ES-I3 (cell line): ENCODE data around the gene AIRE.

Source experiments
- H3K36me3 ChIP-seq: 2 replicates; pipeline ENCODE4 v1.6.1; 2013; ENCODE audit warnings: mild to moderate bottlenecking, low read length, control low read depth, moderate library complexity; ENCODE audit not compliant: insufficient read depth
- H3K4me1 ChIP-seq: 2 replicates; pipeline ENCODE4 v1.6.1; 2013; ENCODE audit warnings: mild to moderate bottlenecking, control low read depth, low read length; ENCODE audit not compliant: insufficient read depth
- H3K9ac ChIP-seq: 2 replicates; pipeline ENCODE4 v1.6.1; 2013; ENCODE audit warnings: low read depth, mild to moderate bottlenecking, low read length, moderate library complexity
- H3K9me3 ChIP-seq: 2 replicates; pipeline ENCODE4 v1.6.1; 2013; ENCODE audit warnings: mild to moderate bottlenecking, low read length, moderate library complexity; ENCODE audit not compliant: control insufficient read depth, insufficient read depth

The AIRE gene

GRCh38 chr21:44314128-44314527, 28.5 kb downstream of the AIRE start:
- no peak overlapping the region for H3K9ac ChIP-seq
- 0 out of 2 replicates have a peak, but pooled peaks cover 6% of the 10 kb centered on the region for H3K36me3 ChIP-seq
- no peaks in the 10 kb centered on the region for H3K9me3 ChIP-seq
- H3K4me1 ChIP-seq = no peaks in the 10 kb centered on the region

- Histone ChIP-seq H3K4me1 (no peaks in the 10 kb centered on the region), H3K9me3 (no peaks in the 10 kb centered on the region), H3K36me3 (0 out of 2 replicates have a peak, but pooled peaks cover 6% of the 10 kb centered on the region), H3K9ac (no peak overlapping the region)
Observed at GRCh38 chr21:44314561-44314960, 28.9 kb downstream of the AIRE start.

- no peaks in the 10 kb centered on the region for H3K9me3 ChIP-seq
- no peaks in the 10 kb centered on the region for H3K4me1 ChIP-seq
- H3K36me3 ChIP-seq = 0 out of 2 replicates have a peak, but pooled peaks cover 6% of the 10 kb centered on the region
- H3K9ac ChIP-seq = no peak overlapping the region
Observed at GRCh38 chr21:44315691-44316203, 30.1 kb downstream of the AIRE start.

- Histone ChIP-seq H3K9me3 (no peaks in the 10 kb centered on the region), H3K36me3 (0 out of 2 replicates have a peak, but pooled peaks cover 6% of the 10 kb centered on the region), H3K4me1 (no peaks in the 10 kb centered on the region), H3K9ac (no peak overlapping the region)
Observed at GRCh38 chr21:44316277-44316900, 30.7 kb downstream of the AIRE start.

- Histone ChIP-seq H3K4me1 (no peaks in the 10 kb centered on the region), H3K36me3 (no peaks in the 10 kb centered on the region)
Observed at GRCh38 chr21:44317241-44317782, 31.6 kb downstream of the AIRE start.

GRCh38 chr21:44317871-44318270, 32.2 kb downstream of the AIRE start:
- Histone ChIP-seq H3K9me3 (no peaks in the 10 kb centered on the region), H3K4me1 (no peaks in the 10 kb centered on the region), H3K36me3 (no peaks in the 10 kb centered on the region), H3K9ac (no peak overlapping the region)

More at GRCh38 chr21:44317241-44317782, 31.6 kb downstream of the AIRE start:
- Histone ChIP-seq H3K9me3 (no peaks in the 10 kb centered on the region), H3K9ac (no peak overlapping the region)

GRCh38 chr21:44318489-44319285, 33.0 kb downstream of the AIRE start:
- Histone ChIP-seq H3K36me3 (no peaks in the 10 kb centered on the region), H3K9me3 (no peaks in the 10 kb centered on the region), H3K9ac (no peak overlapping the region), H3K4me1 (no peaks in the 10 kb centered on the region)

GRCh38 chr21:44319407-44320065, 33.9 kb downstream of the AIRE start:
- Histone ChIP-seq H3K4me1 (no peaks in the 10 kb centered on the region), H3K9me3 (no peaks in the 10 kb centered on the region), H3K36me3 (peaks cover 4% of the 10 kb centered on the region; the same call in 1 of the 2 replicates), H3K9ac (no peak overlapping the region)

- H3K36me3 ChIP-seq = peaks cover 4% of the 10 kb centered on the region; the same call in 1 of the 2 replicates
- H3K9me3 ChIP-seq = no peaks in the 10 kb centered on the region
- no peak overlapping the region for H3K9ac ChIP-seq
- no peaks in the 10 kb centered on the region for H3K4me1 ChIP-seq
Observed at GRCh38 chr21:44320847-44321246, 35.2 kb downstream of the AIRE start.

- no peak overlapping the region for H3K9ac ChIP-seq
- H3K4me1 ChIP-seq = no peaks in the 10 kb centered on the region
- H3K9me3 ChIP-seq = no peaks in the 10 kb centered on the region
- H3K36me3 ChIP-seq = peaks cover 4% of the 10 kb centered on the region; the same call in 1 of the 2 replicates
Observed at GRCh38 chr21:44321846-44322450, 36.3 kb downstream of the AIRE start.

GRCh38 chr21:44322621-44323325, 37.1 kb downstream of the AIRE start:
- no peaks in the 10 kb centered on the region for H3K4me1 ChIP-seq
- peaks cover 4% of the 10 kb centered on the region; the same call in 1 of the 2 replicates for H3K36me3 ChIP-seq
- no peak overlapping the region for H3K9ac ChIP-seq
- no peaks in the 10 kb centered on the region for H3K9me3 ChIP-seq

- H3K9ac ChIP-seq = no peak overlapping the region
- H3K4me1 ChIP-seq = no peaks in the 10 kb centered on the region
- H3K36me3 ChIP-seq = peaks cover 4% of the 10 kb centered on the region; the same call in 1 of the 2 replicates
- no peaks in the 10 kb centered on the region for H3K9me3 ChIP-seq
Observed at GRCh38 chr21:44323591-44323990, 37.9 kb downstream of the AIRE start.

- Histone ChIP-seq H3K4me1 (no peaks in the 10 kb centered on the region), H3K36me3 (peaks cover 4% of the 10 kb centered on the region; the same call in 1 of the 2 replicates), H3K9ac (no peak overlapping the region), H3K9me3 (no peaks in the 10 kb centered on the region)
Observed at GRCh38 chr21:44324106-44324853, 38.6 kb downstream of the AIRE start.
